ENCODE results near the gene TCP11.

TCP11 gene

GRCh38 chr6:35181308-35181932, 40.3 kb upstream of the TCP11 start:
- no peaks in the 10 kb centered on the region for H3K36me3 ChIP-seq (ENCODE audit: insufficient read depth, low read length)
- no peaks in the 10 kb centered on the region; the same call in none of the 2 replicates for H3K4me1 ChIP-seq (ENCODE audit: insufficient read depth, low read length)
- no peaks in the 10 kb centered on the region for H3K9me3 ChIP-seq (ENCODE audit: insufficient read depth, low read depth, low read length)
- H3K27me3 ChIP-seq (ENCODE audit: insufficient read depth, low read length) = peaks cover 20% of the 10 kb centered on the region
- WGBS = 65% methylated on average over 5 of the region's 5 CpGs
- no peak overlapping the region for H3K27ac ChIP-seq (ENCODE audit: low read depth, low read length)
- no peak overlapping the region for H3K9ac ChIP-seq (ENCODE audit: low read depth, low read length)
- no peak overlapping the region for H3K4me3 ChIP-seq (ENCODE audit: low read length)

- no peaks in the 10 kb centered on the region; the same call in 1 of the 2 replicates for H3K4me1 ChIP-seq (ENCODE audit: insufficient read depth, low read length)
- peaks cover 20% of the 10 kb centered on the region for H3K27me3 ChIP-seq (ENCODE audit: insufficient read depth, low read length)
- H3K9me3 ChIP-seq (ENCODE audit: insufficient read depth, low read depth, low read length) = no peaks in the 10 kb centered on the region
- no peak overlapping the region for H3K27ac ChIP-seq (ENCODE audit: low read depth, low read length)
- no peaks in the 10 kb centered on the region for H3K36me3 ChIP-seq (ENCODE audit: insufficient read depth, low read length)
- WGBS = 98% methylated on average over 2 of the region's 2 CpGs
- no peak overlapping the region for H3K4me3 ChIP-seq (ENCODE audit: low read length)
- H3K9ac ChIP-seq (ENCODE audit: low read depth, low read length) = no peak overlapping the region
Observed at GRCh38 chr6:35179901-35180535, 38.9 kb upstream of the TCP11 start.

- no peaks in the 10 kb centered on the region for H3K9me3 ChIP-seq (ENCODE audit: insufficient read depth, low read depth, low read length)
- H3K36me3 ChIP-seq (ENCODE audit: insufficient read depth, low read length) = no peaks in the 10 kb centered on the region
- no peaks in the 10 kb centered on the region; the same call in 1 of the 2 replicates for H3K4me1 ChIP-seq (ENCODE audit: insufficient read depth, low read length)
- 71% methylated on average over 5 of the region's 5 CpGs for WGBS
- no peak overlapping the region for H3K4me3 ChIP-seq (ENCODE audit: low read length)
- H3K27me3 ChIP-seq (ENCODE audit: insufficient read depth, low read length) = peaks cover 17% of the 10 kb centered on the region
- no peak overlapping the region for H3K27ac ChIP-seq (ENCODE audit: low read depth, low read length)
- H3K9ac ChIP-seq (ENCODE audit: low read depth, low read length) = no peak overlapping the region
Observed at GRCh38 chr6:35178932-35179832, 38.0 kb upstream of the TCP11 start.

- Histone ChIP-seq H3K4me1 (ENCODE audit: insufficient read depth, low read length) (no peaks in the 10 kb centered on the region; the same call in 1 of the 2 replicates), H3K4me3 (ENCODE audit: low read length) (no peak overlapping the region), H3K27me3 (ENCODE audit: insufficient read depth, low read length) (peaks cover 16% of the 10 kb centered on the region), H3K9me3 (ENCODE audit: insufficient read depth, low read depth, low read length) (no peaks in the 10 kb centered on the region), H3K36me3 (ENCODE audit: insufficient read depth, low read length) (no peaks in the 10 kb centered on the region), H3K27ac (ENCODE audit: low read depth, low read length) (no peak overlapping the region), H3K9ac (ENCODE audit: low read depth, low read length) (no peak overlapping the region)
- WGBS = 88% methylated on average over 2 of the region's 2 CpGs
Observed at GRCh38 chr6:35178012-35178411, 36.9 kb upstream of the TCP11 start.

- Histone ChIP-seq H3K4me1 (ENCODE audit: insufficient read depth, low read length) (no peaks in the 10 kb centered on the region; the same call in 1 of the 2 replicates), H3K36me3 (ENCODE audit: insufficient read depth, low read length) (no peaks in the 10 kb centered on the region), H3K4me3 (ENCODE audit: low read length) (no peak overlapping the region), H3K27me3 (ENCODE audit: insufficient read depth, low read length) (peaks cover 13% of the 10 kb centered on the region; the same call in 1 of the 2 replicates), H3K9me3 (ENCODE audit: insufficient read depth, low read depth, low read length) (no peaks in the 10 kb centered on the region), H3K27ac (ENCODE audit: low read depth, low read length) (no peak overlapping the region), H3K9ac (ENCODE audit: low read depth, low read length) (no peak overlapping the region)
- WGBS = 93% methylated on average over 2 of the region's 2 CpGs
Observed at GRCh38 chr6:35177596-35177995, 36.5 kb upstream of the TCP11 start.

- H3K9ac ChIP-seq (ENCODE audit: low read depth, low read length) = no peak overlapping the region
- WGBS = 93% methylated on average over 3 of the region's 3 CpGs
- no peaks in the 10 kb centered on the region for H3K36me3 ChIP-seq (ENCODE audit: insufficient read depth, low read length)
- no peaks in the 10 kb centered on the region for H3K9me3 ChIP-seq (ENCODE audit: insufficient read depth, low read depth, low read length)
- peaks cover 11% of the 10 kb centered on the region; the same call in 1 of the 2 replicates for H3K27me3 ChIP-seq (ENCODE audit: insufficient read depth, low read length)
- no peak overlapping the region for H3K27ac ChIP-seq (ENCODE audit: low read depth, low read length)
- H3K4me1 ChIP-seq (ENCODE audit: insufficient read depth, low read length) = no peaks in the 10 kb centered on the region; the same call in 1 of the 2 replicates
- H3K4me3 ChIP-seq (ENCODE audit: low read length) = no peak overlapping the region
Observed at GRCh38 chr6:35177157-35177556, 36.0 kb upstream of the TCP11 start.

GRCh38 chr6:35176301-35177024, 35.3 kb upstream of the TCP11 start:
- Histone ChIP-seq H3K4me1 (ENCODE audit: insufficient read depth, low read length) (no peaks in the 10 kb centered on the region; the same call in 1 of the 2 replicates), H3K9ac (ENCODE audit: low read depth, low read length) (no peak overlapping the region), H3K36me3 (ENCODE audit: insufficient read depth, low read length) (no peaks in the 10 kb centered on the region), H3K9me3 (ENCODE audit: insufficient read depth, low read depth, low read length) (no peaks in the 10 kb centered on the region), H3K27me3 (ENCODE audit: insufficient read depth, low read length) (0 out of 2 replicates have a peak, but pooled peaks cover 4% of the 10 kb centered on the region), H3K27ac (ENCODE audit: low read depth, low read length) (no peak overlapping the region), H3K4me3 (ENCODE audit: low read length) (no peak overlapping the region)
- WGBS = 86% methylated on average over 3 of the region's 3 CpGs

GRCh38 chr6:35174501-35174900, 33.4 kb upstream of the TCP11 start:
- H3K9ac ChIP-seq (ENCODE audit: low read depth, low read length) = no peak overlapping the region
- no peak overlapping the region for H3K27ac ChIP-seq (ENCODE audit: low read depth, low read length)
- no peaks in the 10 kb centered on the region for H3K27me3 ChIP-seq (ENCODE audit: insufficient read depth, low read length)
- H3K36me3 ChIP-seq (ENCODE audit: insufficient read depth, low read length) = no peaks in the 10 kb centered on the region
- no peak overlapping the region for H3K4me3 ChIP-seq (ENCODE audit: low read length)
- no peaks in the 10 kb centered on the region for H3K4me1 ChIP-seq (ENCODE audit: insufficient read depth, low read length)
- H3K9me3 ChIP-seq (ENCODE audit: insufficient read depth, low read depth, low read length) = no peaks in the 10 kb centered on the region
- 92% methylated on average over 1 of the region's 4 CpGs for WGBS

GRCh38 chr6:35174088-35174434, 32.9 kb upstream of the TCP11 start:
- Histone ChIP-seq H3K27ac (ENCODE audit: low read depth, low read length) (no peak overlapping the region), H3K4me3 (ENCODE audit: low read length) (no peak overlapping the region), H3K9ac (ENCODE audit: low read depth, low read length) (no peak overlapping the region), H3K27me3 (ENCODE audit: insufficient read depth, low read length) (no peaks in the 10 kb centered on the region), H3K36me3 (ENCODE audit: insufficient read depth, low read length) (no peaks in the 10 kb centered on the region), H3K4me1 (ENCODE audit: insufficient read depth, low read length) (no peaks in the 10 kb centered on the region), H3K9me3 (ENCODE audit: insufficient read depth, low read depth, low read length) (no peaks in the 10 kb centered on the region)
- 86% methylated on average over 2 of the region's 2 CpGs for WGBS

GRCh38 chr6:35173427-35174087, 32.4 kb upstream of the TCP11 start:
- Histone ChIP-seq H3K36me3 (ENCODE audit: insufficient read depth, low read length) (no peaks in the 10 kb centered on the region), H3K27ac (ENCODE audit: low read depth, low read length) (no peak overlapping the region), H3K9me3 (ENCODE audit: insufficient read depth, low read depth, low read length) (no peaks in the 10 kb centered on the region), H3K4me3 (ENCODE audit: low read length) (no peak overlapping the region), H3K4me1 (ENCODE audit: insufficient read depth, low read length) (no peaks in the 10 kb centered on the region), H3K27me3 (ENCODE audit: insufficient read depth, low read length) (no peaks in the 10 kb centered on the region), H3K9ac (ENCODE audit: low read depth, low read length) (no peak overlapping the region)
- 67% methylated on average over 7 of the region's 7 CpGs for WGBS

All from HUES64 (cell line).